ENCODE results near the gene LAMTOR1.

Gene LAMTOR1

GRCh38 chr11:72080326-72081183 lies 22.5 kb downstream of the LAMTOR1 start, which contains the start of the genes LRRC51 and NUMA1:
TSS of gene LRRC51 (plus strand) at chr11:72080850. CDS start at chr11:72089084, 8,234 bp downstream.
TSS of gene NUMA1 (minus strand) at chr11:72080542. CDS start at chr11:72035943, 44,599 bp downstream.
- DNase-seq: peak; percentile 100

- DNase-seq: no peak
These were observed 23.2 kb downstream of the LAMTOR1 start for GRCh38 chr11:72079819-72080325.

- no peak for DNase-seq
These were observed 24.6 kb downstream of the LAMTOR1 start for GRCh38 chr11:72078477-72078876.

- no peak for DNase-seq
These were observed 27.3 kb downstream of the LAMTOR1 start for GRCh38 chr11:72075756-72076155.

GRCh38 chr11:72075109-72075508 lies 28.0 kb downstream of the LAMTOR1 start:
- no peak for DNase-seq

GRCh38 chr11:72072348-72072747 lies 30.7 kb downstream of the LAMTOR1 start:
- no peak for DNase-seq

- no peak for DNase-seq
These were observed 32.6 kb downstream of the LAMTOR1 start for GRCh38 chr11:72070491-72070890.

- DNase-seq: peak; percentile 79
These were observed 33.3 kb downstream of the LAMTOR1 start for GRCh38 chr11:72069787-72070251.

- DNase-seq: no peak
These were observed 33.9 kb downstream of the LAMTOR1 start for GRCh38 chr11:72069200-72069599.

GRCh38 chr11:72067676-72068075 lies 35.4 kb downstream of the LAMTOR1 start:
- DNase-seq: no peak

- DNase-seq: no peak
These were observed 35.8 kb downstream of the LAMTOR1 start for GRCh38 chr11:72067266-72067665.

GRCh38 chr11:72066855-72067254 lies 36.2 kb downstream of the LAMTOR1 start:
- no peak for DNase-seq

GRCh38 chr11:72061739-72062396 lies 41.2 kb downstream of the LAMTOR1 start:
- DNase-seq: no peak

- DNase-seq: no peak
These were observed 44.6 kb downstream of the LAMTOR1 start for GRCh38 chr11:72058416-72059034.

GRCh38 chr11:72048766-72049460 lies 54.2 kb downstream of the LAMTOR1 start:
- DNase-seq: no peak

All from CD4-positive, alpha-beta T cell treated with Interleukin-15 for 1 hour (primary cell).